Skeletal muscle tissue (tissue), 4 donors: ENCODE measurements around the gene FREM1. TPM values are rescaled to one million over a fixed set of nuclear protein-coding genes. Genes with fewer than 3 reads are reported as not detected.
A peak's percentile ranks its signal among the peaks of the same experiment; 100 is the strongest.

Source experiments
- H3K27ac ChIP-seq: one replicate; pipeline ENCODE4 v1.7.0; 2013; ENCODE audit warnings: mild to moderate bottlenecking, low read depth, low read length, inconsistent platforms
- H3K27me3 ChIP-seq, 3 donors: one replicate each; pipeline ENCODE4 v1.7.0; 2013; ENCODE audit warnings: low read length in 3 of 3; ENCODE audit not compliant: control insufficient read depth in 3 of 3, insufficient read depth in 3 of 3
- H3K36me3 ChIP-seq, 3 donors: one replicate each; pipeline ENCODE4 v1.7.0; 2013; ENCODE audit warnings: low read length in 3 of 3; ENCODE audit not compliant: control insufficient read depth in 3 of 3, insufficient read depth in 3 of 3
- H3K4me1 ChIP-seq, 3 donors: one replicate each; pipeline ENCODE4 v1.7.0; 2013; ENCODE audit warnings: low read length in 3 of 3, mild to moderate bottlenecking in 3 of 3; ENCODE audit not compliant: control insufficient read depth in 3 of 3, insufficient read depth in 3 of 3
- H3K4me3 ChIP-seq, 3 donors: one replicate each; pipeline ENCODE4 v1.7.0; 2013; ENCODE audit warnings: low read length in 3 of 3
- H3K9ac ChIP-seq, 3 donors: one replicate each; pipeline ENCODE4 v1.7.0; 2013; ENCODE audit warnings: low read length in 3 of 3, mild to moderate bottlenecking in 3 of 3, moderate library complexity in 2 of 3, low read depth in 1 of 3
- H3K9me3 ChIP-seq, 3 donors: one replicate each; pipeline ENCODE4 v1.7.0; 2013; ENCODE audit warnings: low read length in 3 of 3; ENCODE audit not compliant: control insufficient read depth in 3 of 3
- total RNA-seq: library from RNA; depleted of rRNA; stranded (reverse); fragments of >200 nt; gene quantifications from one replicate; pipeline ENCODE4 v1.2.3, GENCODE V29; 2014
- donor health status: Osteomylitis.

The FREM1 gene
- total RNA-seq, 1 donor from 2014 or later = 17.2 TPM

DNA sequence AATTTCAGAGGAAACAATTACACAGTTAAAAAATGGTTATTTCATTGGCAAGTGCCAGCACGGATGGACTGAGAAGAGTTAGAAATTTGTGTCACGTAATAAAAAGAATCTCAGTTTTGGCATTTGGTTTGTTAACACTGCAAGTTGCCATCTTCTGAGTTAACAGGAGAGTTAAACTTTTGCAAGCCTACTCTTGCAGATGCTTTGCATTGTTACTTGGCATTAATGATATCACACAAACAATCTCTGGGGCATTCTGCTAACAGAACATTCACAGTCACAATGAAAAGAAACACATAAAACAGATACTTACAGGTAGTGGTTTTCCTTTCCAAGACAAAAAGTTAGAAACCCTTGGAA, 647 bp downstream of the FREM1 start:
- H3K27ac ChIP-seq = no peak overlapping the region
- peaks cover 0 to 4% (median 0%) of the 10 kb centered on the region in 3 donors for H3K27me3 ChIP-seq
- H3K36me3 ChIP-seq = no peaks in the 10 kb centered on the region
- no peak overlapping the region for H3K9ac ChIP-seq
- H3K4me1 ChIP-seq = peaks cover 0 to 7% (median 6%) of the 10 kb centered on the region in 3 donors
- H3K9me3 ChIP-seq = no peaks in the 10 kb centered on the region
- peak overlapping the region in 1 of 3 donors; percentile 65 for H3K4me3 ChIP-seq

DNA sequence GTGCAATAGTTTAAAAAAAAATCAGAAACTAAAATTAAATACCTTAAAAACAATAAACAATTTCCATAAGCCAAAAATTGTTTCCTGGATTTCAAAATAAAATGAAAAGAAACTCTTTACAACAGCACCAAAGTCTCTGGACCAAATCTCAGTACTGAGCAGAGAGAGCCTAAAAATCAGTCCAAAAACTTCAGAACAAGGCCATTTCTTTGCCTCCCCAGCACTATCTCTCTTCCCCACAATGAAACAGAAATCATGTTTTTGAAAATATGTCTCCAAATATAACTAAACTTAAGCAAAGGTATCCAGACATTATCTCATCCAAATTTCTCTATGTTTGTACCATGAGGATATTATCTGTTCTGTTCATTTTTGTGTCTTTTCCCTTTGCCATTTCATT, 1.0 kb downstream of the FREM1 start:
- no peaks in the 10 kb centered on the region for H3K36me3 ChIP-seq
- H3K4me1 ChIP-seq = peaks cover 0 to 7% (median 6%) of the 10 kb centered on the region in 3 donors
- H3K27me3 ChIP-seq = peaks cover 0 to 4% (median 0%) of the 10 kb centered on the region in 3 donors
- no peak overlapping the region for H3K27ac ChIP-seq
- H3K9me3 ChIP-seq = no peaks in the 10 kb centered on the region
- H3K4me3 ChIP-seq = peak overlapping the region in 1 of 3 donors; percentile 33
- no peak overlapping the region for H3K9ac ChIP-seq

DNA sequence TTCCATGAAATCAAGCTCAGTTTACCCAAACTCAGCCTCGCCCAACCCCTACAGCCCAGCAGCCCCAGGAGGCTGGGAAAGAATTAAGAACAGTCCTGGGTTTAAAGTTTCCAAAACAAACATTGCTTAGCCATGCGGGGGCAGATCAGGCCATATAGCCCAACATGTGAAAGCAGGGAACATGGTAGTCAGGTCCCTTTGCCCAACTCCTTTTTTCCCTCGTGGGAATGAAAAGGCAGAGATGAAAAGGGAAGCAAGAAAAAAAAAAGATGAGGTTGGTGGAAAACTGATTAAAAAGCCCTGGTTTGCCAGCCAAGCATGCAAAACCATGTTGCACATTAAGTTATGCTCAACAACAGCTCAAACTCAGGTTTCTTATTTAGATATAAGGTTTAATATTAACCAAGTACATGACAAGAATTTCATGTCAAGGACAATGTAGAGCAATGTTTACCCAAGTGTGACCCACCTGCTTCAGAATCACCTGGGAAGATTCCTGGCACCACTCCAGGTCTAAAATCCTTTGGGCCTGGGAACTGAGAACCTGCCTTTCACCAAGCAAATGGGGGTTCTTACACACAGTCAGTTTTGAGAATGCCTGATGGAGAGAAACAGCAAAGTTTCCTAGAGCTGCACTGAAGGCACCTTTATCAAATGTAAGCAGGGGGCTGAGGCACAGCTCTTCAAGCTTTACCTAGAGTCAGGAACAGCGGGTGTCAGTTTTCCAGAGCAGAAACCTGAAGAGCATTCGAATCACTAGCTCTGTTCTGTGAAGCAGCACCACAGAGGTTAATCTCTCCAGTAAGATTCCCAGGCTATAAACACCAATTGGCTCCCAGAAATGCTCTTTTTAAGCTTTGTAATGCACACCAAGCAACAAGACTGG, 1.7 kb downstream of the FREM1 start:
- H3K36me3 ChIP-seq = no peaks in the 10 kb centered on the region
- peaks cover 0 to 4% (median 0%) of the 10 kb centered on the region in 3 donors for H3K27me3 ChIP-seq
- peak overlapping the region in 1 of 3 donors; percentile 33 for H3K4me3 ChIP-seq
- H3K4me1 ChIP-seq = peaks cover 0 to 7% (median 6%) of the 10 kb centered on the region in 3 donors
- H3K9me3 ChIP-seq = no peaks in the 10 kb centered on the region
- no peak overlapping the region for H3K27ac ChIP-seq
- no peak overlapping the region for H3K9ac ChIP-seq

DNA sequence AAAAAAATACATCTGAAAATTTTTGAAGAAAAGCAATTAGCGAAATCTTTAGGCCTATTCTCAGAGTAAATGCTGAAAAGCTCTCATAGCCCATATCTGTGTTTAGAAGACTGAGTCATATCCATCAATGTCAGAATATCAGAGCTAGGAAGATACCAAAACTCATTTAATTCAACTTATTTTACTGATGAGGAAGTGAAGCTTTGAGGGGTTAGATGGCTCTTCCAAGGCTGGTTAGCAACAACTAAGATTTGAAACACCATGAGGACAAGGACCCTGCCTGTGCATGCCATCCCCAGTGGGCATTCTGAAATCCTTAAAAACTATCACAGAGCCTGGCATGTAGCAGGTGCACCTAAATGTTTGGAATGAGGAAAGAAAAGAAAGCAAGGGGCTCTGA, 2.5 kb downstream of the FREM1 start:
- H3K9ac ChIP-seq = no peak overlapping the region
- no peak overlapping the region for H3K27ac ChIP-seq
- H3K27me3 ChIP-seq = peaks cover 0 to 4% (median 0%) of the 10 kb centered on the region in 3 donors
- H3K9me3 ChIP-seq = no peaks in the 10 kb centered on the region
- no peaks in the 10 kb centered on the region for H3K36me3 ChIP-seq
- peaks cover 0 to 7% (median 6%) of the 10 kb centered on the region in 3 donors for H3K4me1 ChIP-seq
- no peak overlapping the region for H3K4me3 ChIP-seq

DNA sequence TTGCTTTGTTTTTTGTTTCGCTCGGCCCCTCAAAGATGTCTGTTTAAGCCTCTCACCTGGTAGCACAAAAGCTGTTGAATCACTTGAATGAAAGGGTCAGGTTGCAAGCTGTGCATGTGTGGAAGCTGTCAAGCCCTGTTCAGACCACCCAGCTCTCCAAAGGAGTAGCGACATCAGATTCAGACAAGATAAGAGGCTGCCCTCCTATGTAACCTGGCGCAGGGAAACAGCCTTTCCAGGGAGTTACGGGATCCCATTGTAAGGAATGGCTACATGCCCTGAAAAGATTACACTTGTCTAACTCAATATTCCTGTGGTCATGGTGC, 2.9 kb downstream of the FREM1 start:
- Histone ChIP-seq H3K27ac (no peak overlapping the region), H3K36me3 (no peaks in the 10 kb centered on the region), H3K27me3 (peaks cover 0 to 4% (median 0%) of the 10 kb centered on the region in 3 donors), H3K9me3 (no peaks in the 10 kb centered on the region), H3K4me1 (peaks cover 0 to 7% (median 6%) of the 10 kb centered on the region in 3 donors), H3K4me3 (no peak overlapping the region), H3K9ac (no peak overlapping the region)

DNA sequence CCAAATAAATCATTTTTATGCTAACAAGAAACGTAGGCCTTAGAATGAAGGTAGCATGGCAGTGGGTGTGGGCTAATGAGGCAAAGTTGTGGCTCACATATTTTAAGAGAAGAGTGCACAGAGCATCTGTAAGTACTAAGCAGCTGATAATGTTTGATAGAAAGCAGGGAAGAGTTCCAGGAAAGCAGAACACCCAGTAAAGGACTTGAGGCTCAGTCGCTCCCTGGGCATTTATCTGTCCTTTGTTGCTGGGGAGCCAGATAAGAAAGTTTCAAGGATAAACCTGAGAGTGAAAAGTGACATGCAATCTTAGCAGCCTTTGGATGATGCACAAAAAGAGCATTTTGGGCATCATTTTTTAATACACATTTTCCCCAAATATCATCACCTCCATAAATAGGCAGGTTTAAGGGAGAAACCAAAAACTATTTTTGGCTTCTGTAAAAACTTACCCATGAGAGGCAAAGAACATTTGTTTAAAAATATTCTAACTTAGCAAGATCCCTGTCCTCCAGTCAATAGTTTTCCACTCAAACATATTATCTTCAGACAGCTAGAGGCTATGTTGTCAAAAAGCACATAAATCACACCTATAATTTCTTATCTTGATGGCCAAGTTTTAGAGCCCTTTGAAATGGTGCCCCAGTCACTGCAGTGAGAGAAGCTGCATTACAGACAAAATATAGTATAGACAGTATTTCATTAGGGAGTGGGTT, 3.4 kb downstream of the FREM1 start:
- H3K9ac ChIP-seq = no peak overlapping the region
- no peak overlapping the region for H3K27ac ChIP-seq
- no peaks in the 10 kb centered on the region for H3K36me3 ChIP-seq
- peaks cover 0 to 7% (median 6%) of the 10 kb centered on the region in 3 donors for H3K4me1 ChIP-seq
- H3K27me3 ChIP-seq = peaks cover 0 to 4% (median 0%) of the 10 kb centered on the region in 3 donors
- H3K9me3 ChIP-seq = no peaks in the 10 kb centered on the region
- H3K4me3 ChIP-seq = no peak overlapping the region

DNA sequence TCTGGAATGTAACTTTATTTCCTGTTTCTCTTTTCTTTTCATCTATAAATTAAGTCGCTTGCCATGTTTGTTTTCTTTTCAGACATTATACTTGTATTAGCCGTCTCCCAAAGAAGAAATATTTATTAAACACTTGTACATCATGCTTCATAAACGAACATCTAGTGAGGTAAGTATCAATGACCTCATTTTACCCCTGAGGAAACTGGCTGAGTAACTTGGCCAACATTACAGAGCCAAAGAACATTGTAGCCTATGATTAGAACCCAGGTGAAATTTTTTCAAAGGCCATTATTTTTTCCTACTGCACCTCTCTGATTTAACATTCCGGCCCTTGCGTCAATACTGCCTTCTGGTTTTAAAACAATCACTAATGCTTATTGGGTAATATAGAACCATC, 4.2 kb downstream of the FREM1 start:
- no peaks in the 10 kb centered on the region for H3K36me3 ChIP-seq
- H3K9me3 ChIP-seq = no peaks in the 10 kb centered on the region
- H3K27me3 ChIP-seq = peaks cover 0 to 4% (median 0%) of the 10 kb centered on the region in 3 donors
- no peak overlapping the region for H3K27ac ChIP-seq
- no peak overlapping the region for H3K4me3 ChIP-seq
- H3K9ac ChIP-seq = no peak overlapping the region
- peaks cover 0 to 7% (median 6%) of the 10 kb centered on the region in 3 donors for H3K4me1 ChIP-seq

DNA sequence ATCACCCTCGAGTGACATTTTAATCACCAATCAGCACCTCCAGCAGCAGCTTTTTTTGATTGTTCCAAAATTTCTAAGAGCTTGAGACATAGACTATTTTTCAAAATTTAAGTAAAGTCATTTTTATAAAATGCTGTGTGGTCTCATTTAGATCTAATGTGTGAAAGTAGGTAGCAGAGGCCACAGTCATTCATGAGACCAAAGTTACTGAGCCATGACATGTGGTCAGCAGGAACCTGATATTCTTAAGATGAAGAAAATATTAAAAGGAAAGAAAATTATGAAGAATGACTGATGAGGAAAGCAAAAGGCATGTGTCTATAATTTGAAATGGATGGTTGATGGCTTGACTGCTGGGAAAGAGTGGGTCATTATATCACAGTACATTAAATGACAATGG, 7.2 kb downstream of the FREM1 start:
- Histone ChIP-seq H3K4me1 (peaks cover 0 to 5% (median 0%) of the 10 kb centered on the region in 3 donors), H3K27ac (no peak overlapping the region), H3K4me3 (no peak overlapping the region), H3K9ac (no peak overlapping the region), H3K27me3 (no peaks in the 10 kb centered on the region), H3K36me3 (no peaks in the 10 kb centered on the region), H3K9me3 (no peaks in the 10 kb centered on the region)

DNA sequence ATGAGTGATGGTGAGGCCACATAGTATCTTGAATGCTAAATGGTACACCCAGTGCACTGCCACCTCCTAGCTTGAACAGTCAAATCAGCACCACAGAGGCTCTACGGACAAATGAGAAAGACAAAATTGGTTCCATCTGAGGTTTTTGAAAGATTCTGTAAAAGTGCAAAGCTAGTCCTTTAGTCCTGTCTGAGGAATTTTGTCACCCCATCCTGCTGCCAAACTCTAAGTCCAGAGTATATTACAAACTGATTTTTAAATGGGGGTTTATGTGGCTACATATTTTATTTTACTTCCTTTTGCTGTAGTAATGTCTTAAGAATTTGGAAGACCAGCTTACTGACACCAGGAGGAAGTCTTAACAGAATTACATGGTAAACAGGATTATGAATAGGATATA, 7.7 kb downstream of the FREM1 start:
- H3K4me3 ChIP-seq = no peak overlapping the region
- H3K4me1 ChIP-seq = peaks cover 0 to 5% (median 0%) of the 10 kb centered on the region in 3 donors
- no peak overlapping the region for H3K27ac ChIP-seq
- no peaks in the 10 kb centered on the region for H3K9me3 ChIP-seq
- no peaks in the 10 kb centered on the region for H3K36me3 ChIP-seq
- no peaks in the 10 kb centered on the region for H3K27me3 ChIP-seq
- H3K9ac ChIP-seq = no peak overlapping the region

DNA sequence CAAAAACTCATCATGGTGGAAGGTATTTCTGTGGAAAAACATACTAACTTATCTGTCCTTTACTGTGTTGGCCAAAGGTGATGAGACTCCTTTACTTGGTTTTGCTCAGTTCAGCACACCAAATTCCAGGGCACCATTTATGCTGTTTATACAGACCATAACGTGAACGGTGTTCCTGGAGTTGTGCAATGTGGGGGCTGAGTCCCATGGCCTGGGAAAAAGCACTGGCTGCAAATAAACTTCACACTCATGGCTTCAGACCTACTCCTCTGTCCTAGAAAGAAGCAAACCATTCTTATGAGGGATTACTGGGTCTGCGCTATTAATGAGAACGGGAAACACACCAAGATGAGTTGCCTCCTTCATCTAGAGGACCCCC, 10.4 kb downstream of the FREM1 start:
- Histone ChIP-seq H3K27me3 (no peaks in the 10 kb centered on the region), H3K4me3 (no peak overlapping the region), H3K36me3 (no peaks in the 10 kb centered on the region), H3K4me1 (no peaks in the 10 kb centered on the region), H3K9ac (no peak overlapping the region), H3K27ac (no peak overlapping the region), H3K9me3 (no peaks in the 10 kb centered on the region)
